ENCODE data around the gene SIAE. TPM values are rescaled to one million over a fixed set of nuclear protein-coding genes. Genes with fewer than 3 reads are reported as not detected.

The SIAE gene
- total and polyA plus RNA-seq, 2 of the 8 experiments (the other 6 are each of a cell fraction or from before 2014, with no cell fraction given) = 2.3 to 3.7 TPM

DNA sequence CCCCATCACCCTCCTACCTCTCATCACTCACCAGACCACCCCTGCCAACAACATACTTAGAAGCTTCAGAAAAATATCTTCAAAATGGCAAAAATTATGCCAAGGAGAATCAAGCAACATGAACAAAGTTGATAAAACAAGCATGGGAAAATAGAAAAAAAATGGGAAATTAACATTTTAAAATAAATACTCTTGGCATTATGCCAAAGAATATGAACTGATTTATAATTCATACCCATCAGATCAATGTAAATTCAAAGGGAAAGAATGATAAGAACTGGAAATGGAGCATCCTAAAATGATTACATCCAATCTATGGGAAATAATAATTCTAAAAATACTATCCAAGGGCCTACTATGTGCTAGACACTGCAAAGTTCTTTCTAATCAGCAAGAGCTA, 12.0 kb downstream of the SIAE start:
- peaks cover 1% of the 10 kb centered on the region for H3K23me2 ChIP-seq (ENCODE audit: low read depth, low read length)
- no peak overlapping the region for H4K91ac ChIP-seq (replicated peaks; ENCODE audit: insufficient read length, low read length)
- H3K36me3 ChIP-seq (ENCODE audit: control insufficient read depth in 2 of 4, insufficient read depth in 4 of 4, low read length in 3 of 4) = no peaks in the 10 kb centered on the region
- DNase-seq (ENCODE audit: low read depth in 1 of 2, low spot score in 2 of 2) = no peak
- H4K5ac ChIP-seq (ENCODE audit: insufficient read length, low read depth, low read length) = no peak overlapping the region
- no peak overlapping the region for H2BK15ac ChIP-seq (ENCODE audit: low read length)
- H2AFZ ChIP-seq (ENCODE audit: low read length) = no peak overlapping the region
- no peaks in the 10 kb centered on the region for H3K79me2 ChIP-seq (ENCODE audit: control insufficient read depth in 1 of 2, insufficient read depth in 2 of 2, low read length in 2 of 2)
- no peaks in the 10 kb centered on the region; a peak in 2 of 7 replicates for H3K27me3 ChIP-seq (replicated peaks in 1 of 4; ENCODE audit: control insufficient read depth in 3 of 4, extremely low read depth in 1 of 4, insufficient read depth in 3 of 4, low read length in 3 of 4)
- no peaks in the 10 kb centered on the region for H4K20me1 ChIP-seq (replicated peaks in 1 of 2; ENCODE audit: control insufficient read depth in 1 of 2, insufficient read depth in 2 of 2, low read length in 2 of 2)
- no peak overlapping the region for H3K4ac ChIP-seq (replicated peaks; ENCODE audit: insufficient read length, low read depth, low read length)
- peaks cover 0 to 10% (median 7%) of the 10 kb centered on the region in 4 experiments; a peak in 4 of 7 replicates for H3K4me1 ChIP-seq (replicated peaks in 1 of 4; ENCODE audit: control insufficient read depth in 3 of 4, insufficient read depth in 4 of 4, low read length in 3 of 4)
- ChIA-PET POLR2A (ENCODE audit: partially characterized antibody) (no interaction called here), CTCF (ENCODE audit: partially characterized antibody) (interaction anchor here (0.6 to 6.0 kb wide), 11 partner anchors 8 to 205 kb away, joined by 3 to 42 read pairs (median 5); partner anchors contain the start of genes ESAM and ROBO3)
- no peak overlapping the region for H3K27ac ChIP-seq (ENCODE audit: low read depth, low read length)
- no peak overlapping the region for H3K4me3 ChIP-seq (ENCODE audit: extremely low read depth in 1 of 4, insufficient read depth in 2 of 4, low read depth in 3 of 4, low read length in 4 of 4)
- H3K14ac ChIP-seq (ENCODE audit: insufficient read length) = no peak overlapping the region
- no peak overlapping the region for H2BK5ac ChIP-seq (ENCODE audit: low read depth, low read length)
- no peaks in the 10 kb centered on the region; the same call in 1 of the 2 replicates for H3K79me1 ChIP-seq (ENCODE audit: low read depth, low read length)
- H3K9me3 ChIP-seq (ENCODE audit: insufficient read depth in 2 of 2, low read depth in 1 of 2, low read length in 1 of 2) = no peaks in the 10 kb centered on the region
- H2BK120ac ChIP-seq (replicated peaks; ENCODE audit: low read depth, low read length) = no peak overlapping the region
- FAIRE-seq = no peak
- no peak overlapping the region for H3K4me2 ChIP-seq (ENCODE audit: insufficient read depth in 1 of 2, low read depth in 2 of 2, low read length in 2 of 2)
- no peak overlapping the region for H3K23ac ChIP-seq (ENCODE audit: insufficient read length)
- H3K18ac ChIP-seq (ENCODE audit: extremely low read depth, low read length) = no peak overlapping the region
- H3K9ac ChIP-seq (replicated peaks in 1 of 4; ENCODE audit: extremely low read depth in 1 of 4, low read depth in 3 of 4, low read length in 3 of 4) = no peak overlapping the region
- H2AK5ac ChIP-seq (ENCODE audit: low read depth, low read length) = no peak overlapping the region
- H2BK12ac ChIP-seq (ENCODE audit: low read depth, low read length) = no peak overlapping the region
- H2BK20ac ChIP-seq (ENCODE audit: low read length) = no peak overlapping the region
- H3K56ac ChIP-seq (replicated peaks; ENCODE audit: insufficient read length, low read depth, low read length) = no peak overlapping the region
- no peak overlapping the region for H4K8ac ChIP-seq (ENCODE audit: extremely low read depth, insufficient read depth, low read length)
- TF ChIP-seq CTBP2 (IDR thresholded peaks at IDR 0.05; ENCODE audit: borderline replicate concordance, insufficient read depth, insufficient read length, low read length) = no peak
- TF ChIP-seq JUN (IDR thresholded peaks at IDR 0.05; ENCODE audit: low read depth, low read length) = no peak
- TF ChIP-seq, protein P1, sequence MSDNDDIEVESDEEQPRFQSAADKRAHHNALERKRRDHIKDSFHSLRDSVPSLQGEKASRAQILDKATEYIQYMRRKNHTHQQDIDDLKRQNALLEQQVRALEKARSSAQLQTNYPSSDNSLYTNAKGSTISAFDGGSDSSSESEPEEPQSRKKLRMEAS (IDR thresholded peaks at IDR 0.05) = no peak
- TF ChIP-seq HDAC6 (IDR thresholded peaks at IDR 0.05; ENCODE audit: low read depth, low read length) = no peak
- no peak for TF ChIP-seq SAP30 (IDR thresholded peaks at IDR 0.05; ENCODE audit: insufficient read depth, insufficient replicate concordance, low read length)
- TF ChIP-seq FOSL1 (IDR thresholded peaks at IDR 0.05; ENCODE audit: insufficient read depth, low read depth, low read length) = no peak
- no peak for TF ChIP-seq CHD2 (IDR thresholded peaks at IDR 0.05; ENCODE audit: low read length)
- TF ChIP-seq POU5F1 (IDR thresholded peaks at IDR 0.05; ENCODE audit: low read depth, low read length) = no peak
- no peak for TF ChIP-seq BACH1 (IDR thresholded peaks at IDR 0.05; ENCODE audit: low read length)
- TF ChIP-seq SUZ12 (IDR thresholded peaks at IDR 0.05; ENCODE audit: low read length) = no peak
- no peak for TF ChIP-seq PHF8 (conservative IDR thresholded peaks at IDR 0.05; ENCODE audit: low read depth, low read length)
- TF ChIP-seq SIX5 (IDR thresholded peaks at IDR 0.05; ENCODE audit: low read depth, low read length) = no peak
- no peak for TF ChIP-seq NANOG (IDR thresholded peaks at IDR 0.05; ENCODE audit: insufficient read depth, low read depth, low read length, poor library complexity, severe bottlenecking)
- TF ChIP-seq HDAC2 (IDR thresholded peaks at IDR 0.05; ENCODE audit: borderline replicate concordance in 1 of 2, low read depth in 2 of 2, low read length in 2 of 2) = no peak
- TF ChIP-seq RXRA (IDR thresholded peaks at IDR 0.05; ENCODE audit: insufficient read depth, low read depth, low read length) = no peak
